Cardiac muscle cell (in vitro differentiated cells and primary cell): Measurements from ENCODE around the gene KCNT1. TPM values are rescaled to one million over a fixed set of nuclear protein-coding genes. Genes with fewer than 3 reads are reported as not detected.

ENCODE experiments used
- DNase-seq, 2 donors: peaks; one replicate each; pipeline versions ENCODE4 v3.0.0 to v3.0.0-alpha.2; 2010 to 2017; ENCODE audit warnings: low read depth in 1 of 2, low spot score in 1 of 2
- H3K27ac ChIP-seq: fragments of 200-600 bp; sonication (generic); 2 replicates; pipeline ENCODE4 v1.5.1; 2016
- H3K27me3 ChIP-seq: fragments of 200-600 bp; sonication (generic); 2 replicates; pipeline ENCODE4 v1.6.0; 2016; ENCODE audit warnings: control low read depth
- H3K36me3 ChIP-seq: fragments of 200-600 bp; sonication (generic); 2 replicates; pipeline ENCODE4 v1.5.1; 2016; ENCODE audit warnings: control low read depth
- H3K4me1 ChIP-seq: fragments of 200-600 bp; sonication (generic); 2 replicates; pipeline ENCODE4 v1.8.1; 2017; ENCODE audit warnings: low read depth, mild to moderate bottlenecking, mixed run types
- H3K4me3 ChIP-seq: fragments of 200-600 bp; sonication (generic); 2 replicates; pipeline ENCODE4 v1.5.1; 2016; ENCODE audit warnings: mild to moderate bottlenecking
- H3K9me3 ChIP-seq: fragments of 200-600 bp; sonication (generic); 2 replicates; pipeline ENCODE4 v1.5.1; 2017; ENCODE audit warnings: low read depth, mild to moderate bottlenecking, control low read depth
- polyA plus RNA-seq: library from polyadenylated mRNA; unstranded; fragments of >200 nt; fragmentation: Nextera tagmentation; extraction: Ambion mirVana; gene quantifications from 2 replicates; pipeline ENCODE4 v1.2.1, GENCODE V29; 2016
- total RNA-seq: library from RNA; depleted of rRNA; stranded (reverse); fragments of >200 nt; gene quantifications from 2 replicates; pipeline ENCODE4 v1.2.3, GENCODE V29; 2016
- TF ChIP-seq, protein P1 (sequence below): IDR thresholded peaks from 2 replicates; pipeline ENCODE4 v1.5.1; 2012; ENCODE audit warnings: low read depth, mild to moderate bottlenecking, low read length

KCNT1 gene
- total and polyA plus RNA-seq, 2 experiments from 2014 or later, result 0.12 to 0.20 TPM

GRCh38 chr9:135770203-135770535, 68.2 kb downstream of the KCNT1 start:
- TF ChIP-seq, protein P1, sequence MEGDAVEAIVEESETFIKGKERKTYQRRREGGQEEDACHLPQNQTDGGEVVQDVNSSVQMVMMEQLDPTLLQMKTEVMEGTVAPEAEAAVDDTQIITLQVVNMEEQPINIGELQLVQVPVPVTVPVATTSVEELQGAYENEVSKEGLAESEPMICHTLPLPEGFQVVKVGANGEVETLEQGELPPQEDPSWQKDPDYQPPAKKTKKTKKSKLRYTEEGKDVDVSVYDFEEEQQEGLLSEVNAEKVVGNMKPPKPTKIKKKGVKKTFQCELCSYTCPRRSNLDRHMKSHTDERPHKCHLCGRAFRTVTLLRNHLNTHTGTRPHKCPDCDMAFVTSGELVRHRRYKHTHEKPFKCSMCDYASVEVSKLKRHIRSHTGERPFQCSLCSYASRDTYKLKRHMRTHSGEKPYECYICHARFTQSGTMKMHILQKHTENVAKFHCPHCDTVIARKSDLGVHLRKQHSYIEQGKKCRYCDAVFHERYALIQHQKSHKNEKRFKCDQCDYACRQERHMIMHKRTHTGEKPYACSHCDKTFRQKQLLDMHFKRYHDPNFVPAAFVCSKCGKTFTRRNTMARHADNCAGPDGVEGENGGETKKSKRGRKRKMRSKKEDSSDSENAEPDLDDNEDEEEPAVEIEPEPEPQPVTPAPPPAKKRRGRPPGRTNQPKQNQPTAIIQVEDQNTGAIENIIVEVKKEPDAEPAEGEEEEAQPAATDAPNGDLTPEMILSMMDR, result no peak
- H3K4me3 ChIP-seq, result no peak overlapping the region
- no peaks in the 10 kb centered on the region for H3K4me1 ChIP-seq
- no peaks in the 10 kb centered on the region for H3K36me3 ChIP-seq
- H3K27ac ChIP-seq, result no peak overlapping the region
- H3K27me3 ChIP-seq, result no peaks in the 10 kb centered on the region
- DNase-seq, result no peak
- H3K9me3 ChIP-seq, result no peaks in the 10 kb centered on the region

GRCh38 chr9:135770771-135771170, 68.8 kb downstream of the KCNT1 start:
- no peaks in the 10 kb centered on the region for H3K27me3 ChIP-seq
- no peaks in the 10 kb centered on the region for H3K36me3 ChIP-seq
- H3K4me1 ChIP-seq, result no peaks in the 10 kb centered on the region
- TF ChIP-seq, protein P1, result no peak
- no peaks in the 10 kb centered on the region for H3K9me3 ChIP-seq
- no peak overlapping the region for H3K27ac ChIP-seq
- no peak overlapping the region for H3K4me3 ChIP-seq
- DNase-seq, result no peak

DNA sequence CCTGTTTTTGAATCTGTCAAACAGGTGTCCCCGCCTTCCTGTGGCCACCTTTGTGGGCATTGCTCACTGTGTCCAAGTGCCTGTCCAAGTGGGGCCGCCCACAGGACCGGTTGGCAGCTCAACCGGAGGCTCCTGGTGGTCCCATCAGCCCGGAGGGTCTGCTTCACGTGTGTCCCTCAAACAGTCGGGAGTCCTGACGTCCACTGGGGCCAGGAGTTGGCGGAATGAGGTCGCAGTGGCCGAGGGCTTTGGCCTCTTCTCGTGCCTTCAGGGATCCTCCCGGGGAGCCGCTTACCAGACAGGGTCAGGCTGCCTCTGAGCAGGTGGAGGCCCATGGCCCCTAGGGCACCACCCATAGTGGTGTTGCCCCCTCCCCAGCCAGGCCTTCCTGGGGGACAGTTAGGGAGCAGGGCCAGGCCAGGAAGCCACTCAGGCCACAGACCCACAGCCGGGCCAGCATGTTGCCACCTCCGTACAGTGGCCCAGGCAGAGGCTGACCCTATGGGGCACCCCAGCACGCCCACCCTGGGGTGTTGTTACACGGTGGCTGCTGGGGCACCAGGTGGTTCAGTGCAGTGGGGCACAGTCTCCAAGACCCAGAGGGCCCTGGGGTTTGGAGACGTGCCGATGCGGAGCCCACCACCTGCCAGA, 69.5 kb downstream of the KCNT1 start:
- no peaks in the 10 kb centered on the region for H3K27me3 ChIP-seq
- H3K4me3 ChIP-seq, result no peak overlapping the region
- TF ChIP-seq, protein P1, result no peak
- H3K9me3 ChIP-seq, result no peaks in the 10 kb centered on the region
- no peak overlapping the region for H3K27ac ChIP-seq
- H3K4me1 ChIP-seq, result no peaks in the 10 kb centered on the region
- no peaks in the 10 kb centered on the region for H3K36me3 ChIP-seq
- DNase-seq, result no peak

DNA sequence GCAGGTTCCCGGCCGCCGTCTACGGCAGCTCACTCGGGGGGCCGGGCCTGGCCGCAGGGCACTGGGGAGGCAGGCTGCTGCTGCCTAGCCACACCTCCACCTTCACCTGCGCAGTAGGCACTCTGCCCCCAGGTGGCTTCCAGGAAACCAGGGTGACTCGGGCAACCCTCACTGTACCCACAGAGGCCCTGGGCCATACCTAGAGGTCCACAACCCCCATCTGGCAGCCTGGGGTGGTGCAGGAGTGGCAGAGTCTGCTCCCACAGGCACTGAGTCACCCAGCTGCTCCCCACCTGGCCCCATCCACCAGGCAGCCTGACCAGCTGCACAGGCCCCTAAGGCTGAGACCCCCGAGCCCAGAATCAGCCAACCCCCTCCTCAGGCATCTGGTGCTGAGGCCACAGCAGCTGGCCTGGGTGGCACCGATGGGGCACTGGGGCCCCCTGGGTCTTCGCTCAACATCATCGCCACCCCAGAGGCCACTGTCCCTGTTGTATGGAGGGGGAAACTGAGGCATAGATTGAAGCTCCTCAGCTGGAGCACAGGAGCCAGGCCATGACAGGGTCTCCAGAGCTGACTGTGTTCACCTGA, 70.2 kb downstream of the KCNT1 start:
- TF ChIP-seq, protein P1, result no peak
- no peak for DNase-seq
- Histone ChIP-seq H3K9me3 (no peaks in the 10 kb centered on the region), H3K27me3 (no peaks in the 10 kb centered on the region), H3K4me1 (no peaks in the 10 kb centered on the region), H3K4me3 (no peak overlapping the region), H3K27ac (no peak overlapping the region), H3K36me3 (no peaks in the 10 kb centered on the region)

- H3K36me3 ChIP-seq, result no peaks in the 10 kb centered on the region
- no peak for DNase-seq
- H3K4me1 ChIP-seq, result no peaks in the 10 kb centered on the region
- TF ChIP-seq, protein P1, result no peak
- no peaks in the 10 kb centered on the region for H3K27me3 ChIP-seq
- no peaks in the 10 kb centered on the region for H3K9me3 ChIP-seq
- no peak overlapping the region for H3K27ac ChIP-seq
- H3K4me3 ChIP-seq, result no peak overlapping the region
Measured at GRCh38 chr9:135772702-135773493, 70.9 kb downstream of the KCNT1 start.
